C4-2B (cell line): ENCODE measurements around the gene NDOR1.
"Not testable (repeated sequence)": the region's sequence is repeated elsewhere in the genome, so short reads cannot be mapped to it uniquely, and the experiment has no call there.

Experiments used
- CTCF ChIP-seq: fragments of 450-650 bp; conservative IDR thresholded peaks from 2 replicates; pipeline ENCODE4 v1.5.1; 2017; ENCODE audit warnings: mild to moderate bottlenecking
- ZFX ChIP-seq: fragments of 450-650 bp; IDR thresholded peaks from 2 replicates; pipeline ENCODE4 v1.6.1; 2017

GRCh38 chr9:137262173-137262908 is 56.8 kb downstream of the NDOR1 start:
- peak; percentile 83 for TF ChIP-seq CTCF
- TF ChIP-seq ZFX = not testable (repeated sequence)
